ENCODE data around the gene MRM1. TPM values are rescaled to one million over a fixed set of nuclear protein-coding genes. Genes with fewer than 3 reads are reported as not detected.

The MRM1 gene
- total RNA-seq, 1 experiment from 2014 or later = 10.0 TPM

- Mint-ChIP-seq H3K27ac (ENCODE audit: low read depth, unreplicated experiment) (no peak overlapping the region), H3K9me3 (ENCODE audit: unreplicated experiment) (no peaks in the 10 kb centered on the region), H3K36me3 (ENCODE audit: insufficient read depth, unreplicated experiment) (peaks cover 16% of the 10 kb centered on the region), H3K4me1 (ENCODE audit: insufficient read depth, unreplicated experiment) (peaks cover 13% of the 10 kb centered on the region), H3K27me3 (ENCODE audit: insufficient read depth, unreplicated experiment) (no peaks in the 10 kb centered on the region), H3K4me3 (ENCODE audit: unreplicated experiment) (no peak overlapping the region)
- TF ChIP-seq, protein P1, sequence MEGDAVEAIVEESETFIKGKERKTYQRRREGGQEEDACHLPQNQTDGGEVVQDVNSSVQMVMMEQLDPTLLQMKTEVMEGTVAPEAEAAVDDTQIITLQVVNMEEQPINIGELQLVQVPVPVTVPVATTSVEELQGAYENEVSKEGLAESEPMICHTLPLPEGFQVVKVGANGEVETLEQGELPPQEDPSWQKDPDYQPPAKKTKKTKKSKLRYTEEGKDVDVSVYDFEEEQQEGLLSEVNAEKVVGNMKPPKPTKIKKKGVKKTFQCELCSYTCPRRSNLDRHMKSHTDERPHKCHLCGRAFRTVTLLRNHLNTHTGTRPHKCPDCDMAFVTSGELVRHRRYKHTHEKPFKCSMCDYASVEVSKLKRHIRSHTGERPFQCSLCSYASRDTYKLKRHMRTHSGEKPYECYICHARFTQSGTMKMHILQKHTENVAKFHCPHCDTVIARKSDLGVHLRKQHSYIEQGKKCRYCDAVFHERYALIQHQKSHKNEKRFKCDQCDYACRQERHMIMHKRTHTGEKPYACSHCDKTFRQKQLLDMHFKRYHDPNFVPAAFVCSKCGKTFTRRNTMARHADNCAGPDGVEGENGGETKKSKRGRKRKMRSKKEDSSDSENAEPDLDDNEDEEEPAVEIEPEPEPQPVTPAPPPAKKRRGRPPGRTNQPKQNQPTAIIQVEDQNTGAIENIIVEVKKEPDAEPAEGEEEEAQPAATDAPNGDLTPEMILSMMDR (IDR thresholded peaks at IDR 0.05; ENCODE audit: unreplicated experiment) = no peak
- CTCF ChIA-PET = interaction anchor here (0.7 to 2.4 kb wide), 4 partner anchors 9 to 694 kb away, joined by 4 to 16 read pairs (median 4); partner anchors contain the start of gene MRM1
- intact Hi-C loops (cut with micrococcal nuclease) = no loop called here
- peak; percentile 79 for DNase-seq (ENCODE audit: unreplicated experiment)
- POLR2A ChIA-PET = interaction anchor here (2.5 kb wide), 1 partner anchor 9 kb away, joined by 22 read pairs; the partner anchor contains the start of gene MRM1
- BruUV-seq (replicated peaks) = no TSS peak
Observed at GRCh38 chr17:36611345-36612072, 10.1 kb downstream of the MRM1 start.

DNA sequence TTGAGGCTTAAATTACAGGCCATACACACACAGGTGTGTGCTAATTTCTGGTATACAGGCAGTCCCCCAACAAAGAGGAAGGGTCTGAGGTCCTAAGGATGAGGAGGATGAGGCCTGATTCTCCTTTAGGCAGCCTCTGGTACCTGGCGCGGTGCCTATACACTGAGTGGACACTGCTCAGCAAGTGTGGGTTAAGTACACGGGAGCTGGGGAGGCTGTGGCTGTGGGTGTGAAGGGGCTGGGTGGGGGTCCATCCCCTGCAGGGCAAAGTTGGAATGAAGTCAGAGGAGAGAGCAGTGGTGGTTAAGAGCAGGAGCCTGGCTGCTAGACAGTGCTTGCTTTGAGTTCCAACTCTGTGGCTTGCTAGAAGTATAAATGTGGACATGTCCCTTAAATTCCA is 10.9 kb downstream of the MRM1 start:
- Mint-ChIP-seq H3K36me3 (ENCODE audit: insufficient read depth, unreplicated experiment) (peaks cover 16% of the 10 kb centered on the region), H3K4me3 (ENCODE audit: unreplicated experiment) (no peak overlapping the region), H3K27me3 (ENCODE audit: insufficient read depth, unreplicated experiment) (no peaks in the 10 kb centered on the region), H3K9me3 (ENCODE audit: unreplicated experiment) (no peaks in the 10 kb centered on the region), H3K4me1 (ENCODE audit: insufficient read depth, unreplicated experiment) (peaks cover 13% of the 10 kb centered on the region), H3K27ac (ENCODE audit: low read depth, unreplicated experiment) (no peak overlapping the region)
- BruUV-seq (replicated peaks) = no TSS peak
- ChIA-PET CTCF (interaction anchor here (2.4 kb wide), 1 partner anchor 10 kb away, joined by 16 read pairs; the partner anchor contains the start of gene MRM1), POLR2A (interaction anchor here (2.5 kb wide), 1 partner anchor 10 kb away, joined by 22 read pairs; the partner anchor contains the start of gene MRM1)
- DNase-seq (ENCODE audit: unreplicated experiment) = no peak
- TF ChIP-seq, protein P1 (IDR thresholded peaks at IDR 0.05; ENCODE audit: unreplicated experiment) = no peak
- intact Hi-C loops (cut with micrococcal nuclease) = no loop called here

- Mint-ChIP-seq H3K36me3 (ENCODE audit: insufficient read depth, unreplicated experiment) (peaks cover 16% of the 10 kb centered on the region), H3K27ac (ENCODE audit: low read depth, unreplicated experiment) (no peak overlapping the region), H3K4me1 (ENCODE audit: insufficient read depth, unreplicated experiment) (peaks cover 10% of the 10 kb centered on the region), H3K27me3 (ENCODE audit: insufficient read depth, unreplicated experiment) (peaks cover 7% of the 10 kb centered on the region), H3K4me3 (ENCODE audit: unreplicated experiment) (no peak overlapping the region), H3K9me3 (ENCODE audit: unreplicated experiment) (no peaks in the 10 kb centered on the region)
- ChIA-PET POLR2A (no interaction called here), CTCF (interaction anchor here (1.1 to 4.6 kb wide), 2 partner anchors 10 to 13 kb away, joined by 3 to 17 read pairs; no protein-coding TSS in a partner anchor)
- no peak for DNase-seq (ENCODE audit: unreplicated experiment)
- no TSS peak for BruUV-seq (replicated peaks)
- TF ChIP-seq, protein P1 (IDR thresholded peaks at IDR 0.05; ENCODE audit: unreplicated experiment) = no peak
- intact Hi-C loops (cut with micrococcal nuclease) = no loop called here
Observed at GRCh38 chr17:36613155-36613554, 11.8 kb downstream of the MRM1 start.

- no TSS peak for BruUV-seq (replicated peaks)
- POLR2A ChIA-PET = interaction anchor here (0.6 kb wide), 1 partner anchor 779 kb away, joined by 3 read pairs; no protein-coding TSS in a partner anchor
- intact Hi-C loops (cut with micrococcal nuclease) = no loop called here
- no peak overlapping the region for H3K27ac Mint-ChIP-seq (ENCODE audit: low read depth, unreplicated experiment)
- CTCF ChIA-PET = interaction anchor here (0.7 to 4.6 kb wide), 6 partner anchors 11 to 670 kb away, joined by 3 to 17 read pairs (median 4); no protein-coding TSS in a partner anchor
- H3K27me3 Mint-ChIP-seq (ENCODE audit: insufficient read depth, unreplicated experiment) = peaks cover 13% of the 10 kb centered on the region
- DNase-seq (ENCODE audit: unreplicated experiment) = no peak
- peaks cover 6% of the 10 kb centered on the region for H3K4me1 Mint-ChIP-seq (ENCODE audit: insufficient read depth, unreplicated experiment)
- TF ChIP-seq, protein P1 (IDR thresholded peaks at IDR 0.05; ENCODE audit: unreplicated experiment) = no peak
- no peaks in the 10 kb centered on the region for H3K9me3 Mint-ChIP-seq (ENCODE audit: unreplicated experiment)
- H3K4me3 Mint-ChIP-seq (ENCODE audit: unreplicated experiment) = no peak overlapping the region
- H3K36me3 Mint-ChIP-seq (ENCODE audit: insufficient read depth, unreplicated experiment) = peaks cover 14% of the 10 kb centered on the region
Observed at GRCh38 chr17:36614081-36614480, 12.7 kb downstream of the MRM1 start.

All from MCF 10A (cell line).